Activated CD8-positive, alpha-beta memory T cell treated with anti-CD3 and anti-CD28 coated beads, Interleukin-2, amount 10 ng/mL, durations not matched to agents 7 days and 5 days (primary cell): ENCODE data around the gene ATP6AP1. TPM values are rescaled to one million over a fixed set of nuclear protein-coding genes. Genes with fewer than 3 reads are reported as not detected.

Experiments
- ATAC-seq: fragments of 150-1000 bp; cut with Tn5 transposase; one replicate; pipeline ENCODE4 v1.10.0; 2021; ENCODE audit warnings: moderate library complexity
- CTCF ChIA-PET: fragments of 350-600 bp; sonication (Branson Sonifier 250); formaldehyde crosslinking; loops from one replicate; lab custom pipeline; 2021; ENCODE audit warnings: antibody characterized with exemption; lab: Charles Lee
- DNase-seq: peaks from one replicate; pipeline ENCODE4 v3.0.0-alpha.2; 2020
- H3K27ac Mint-ChIP-seq: one replicate; pipeline ENCODE4 v1.8.0; 2021; ENCODE audit warnings: mild to moderate bottlenecking, mixed read lengths
- H3K27me3 Mint-ChIP-seq: one replicate; pipeline ENCODE4 v1.8.0; 2021; ENCODE audit warnings: mixed read lengths
- H3K36me3 Mint-ChIP-seq: one replicate; pipeline ENCODE4 v1.8.0; 2021; ENCODE audit warnings: mild to moderate bottlenecking, mixed read lengths
- H3K4me1 Mint-ChIP-seq: one replicate; pipeline ENCODE4 v1.8.0; 2021; ENCODE audit warnings: mixed read lengths
- H3K4me3 Mint-ChIP-seq: one replicate; pipeline ENCODE4 v1.8.0; 2021; ENCODE audit warnings: mild to moderate bottlenecking, moderate library complexity, mixed read lengths
- H3K9me3 Mint-ChIP-seq: one replicate; pipeline ENCODE4 v1.8.0; 2022; ENCODE audit warnings: low read depth, mixed read lengths
- total RNA-seq, 2 experiments: library from RNA; stranded (reverse); gene quantifications; one replicate each; pipeline ENCODE4 v1.2.3, GENCODE V29; 2021

ATP6AP1 gene
- total RNA-seq, 2 experiments from 2014 or later = 42.0 to 48.4 TPM

GRCh38 chrX:154457491-154458115 lies 29.1 kb downstream of the ATP6AP1 start:
- Mint-ChIP-seq H3K27me3 (no peaks in the 10 kb centered on the region), H3K27ac (peak overlapping the region; percentile 89), H3K4me3 (peak overlapping the region; percentile 89), H3K4me1 (peaks cover 15% of the 10 kb centered on the region), H3K36me3 (peaks cover 7% of the 10 kb centered on the region), H3K9me3 (no peaks in the 10 kb centered on the region)
- DNase-seq (peak; percentile 70), ATAC-seq (peak; percentile 75)
- CTCF ChIA-PET = interaction anchor here (1.6 kb wide), 1 partner anchor 19 kb away, joined by 4 read pairs; no protein-coding TSS in a partner anchor

- DNase-seq (peak; percentile 63), ATAC-seq (peak; percentile 80)
- CTCF ChIA-PET = interaction anchor here (1.4 to 1.6 kb wide), 2 partner anchors 19 to 32 kb away, joined by 4 read pairs; partner anchors contain the start of gene SLC10A3
- Mint-ChIP-seq H3K4me1 (peaks cover 15% of the 10 kb centered on the region), H3K4me3 (peak within 1 kb of the TSS; percentile 89), H3K27me3 (no peaks in the 10 kb centered on the region), H3K36me3 (peaks cover 7% of the 10 kb centered on the region), H3K9me3 (no peaks in the 10 kb centered on the region), H3K27ac (peak within 1 kb of the TSS; percentile 89)
Measured at GRCh38 chrX:154458116-154458953, 29.9 kb downstream of the ATP6AP1 start, which contains the start of gene PLXNA3. TSS of gene PLXNA3 (plus strand) at chrX:154458281. CDS start at chrX:154460184, 1,903 bp downstream.

GRCh38 chrX:154458954-154459778 lies 30.7 kb downstream of the ATP6AP1 start:
- Mint-ChIP-seq H3K4me1 (peaks cover 15% of the 10 kb centered on the region), H3K27ac (peak overlapping the region; percentile 68), H3K4me3 (peak overlapping the region; percentile 77), H3K9me3 (no peaks in the 10 kb centered on the region), H3K27me3 (no peaks in the 10 kb centered on the region), H3K36me3 (peaks cover 7% of the 10 kb centered on the region)
- CTCF ChIA-PET = interaction anchor here (1.4 to 1.6 kb wide), 2 partner anchors 18 to 31 kb away, joined by 4 read pairs; partner anchors contain the start of gene SLC10A3
- DNase-seq (no peak), ATAC-seq (peak; percentile 50)

GRCh38 chrX:154459832-154460231 lies 31.4 kb downstream of the ATP6AP1 start:
- ATAC-seq (no peak), DNase-seq (no peak)
- peaks cover 2% of the 10 kb centered on the region for H3K36me3 Mint-ChIP-seq
- H3K27ac Mint-ChIP-seq = no peak overlapping the region
- H3K4me1 Mint-ChIP-seq = peaks cover 15% of the 10 kb centered on the region
- CTCF ChIA-PET = interaction anchor here (1.4 kb wide), 1 partner anchor 31 kb away, joined by 4 read pairs; the partner anchor contains the start of gene SLC10A3
- H3K27me3 Mint-ChIP-seq = no peaks in the 10 kb centered on the region
- H3K4me3 Mint-ChIP-seq = peak overlapping the region; percentile 77
- no peaks in the 10 kb centered on the region for H3K9me3 Mint-ChIP-seq

- Mint-ChIP-seq H3K27me3 (no peaks in the 10 kb centered on the region), H3K4me1 (peaks cover 15% of the 10 kb centered on the region), H3K4me3 (no peak overlapping the region), H3K27ac (no peak overlapping the region), H3K9me3 (no peaks in the 10 kb centered on the region), H3K36me3 (peaks cover 2% of the 10 kb centered on the region)
- CTCF ChIA-PET = interaction anchor here (1.4 kb wide), 1 partner anchor 67 kb away, joined by 3 read pairs; no protein-coding TSS in a partner anchor
- no peak for ATAC-seq
- DNase-seq = no peak
Measured at GRCh38 chrX:154460326-154460725, 31.8 kb downstream of the ATP6AP1 start.

GRCh38 chrX:154462396-154462795 lies 33.9 kb downstream of the ATP6AP1 start:
- Mint-ChIP-seq H3K4me3 (no peak overlapping the region), H3K4me1 (peaks cover 11% of the 10 kb centered on the region), H3K27me3 (no peaks in the 10 kb centered on the region), H3K36me3 (peaks cover 2% of the 10 kb centered on the region), H3K27ac (no peak overlapping the region), H3K9me3 (no peaks in the 10 kb centered on the region)
- ATAC-seq = no peak
- DNase-seq = no peak
- CTCF ChIA-PET = interaction anchor here (1.1 kb wide), 1 partner anchor 14 kb away, joined by 5 read pairs; no protein-coding TSS in a partner anchor

GRCh38 chrX:154463611-154464220 lies 35.2 kb downstream of the ATP6AP1 start:
- DNase-seq = no peak
- H3K27ac Mint-ChIP-seq = no peak overlapping the region
- H3K4me3 Mint-ChIP-seq = no peak overlapping the region
- H3K36me3 Mint-ChIP-seq = peaks cover 2% of the 10 kb centered on the region
- no peaks in the 10 kb centered on the region for H3K27me3 Mint-ChIP-seq
- CTCF ChIA-PET = no interaction called here
- H3K4me1 Mint-ChIP-seq = peaks cover 10% of the 10 kb centered on the region
- no peaks in the 10 kb centered on the region for H3K9me3 Mint-ChIP-seq
- ATAC-seq = no peak

- CTCF ChIA-PET = no interaction called here
- Mint-ChIP-seq H3K9me3 (no peaks in the 10 kb centered on the region), H3K27me3 (no peaks in the 10 kb centered on the region), H3K4me1 (peaks cover 6% of the 10 kb centered on the region), H3K4me3 (no peak overlapping the region), H3K27ac (no peak overlapping the region), H3K36me3 (peaks cover 2% of the 10 kb centered on the region)
- DNase-seq = no peak
- ATAC-seq = no peak
Measured at GRCh38 chrX:154464806-154465365, 36.4 kb downstream of the ATP6AP1 start.

GRCh38 chrX:154465601-154466000 lies 37.1 kb downstream of the ATP6AP1 start:
- no peak for ATAC-seq
- Mint-ChIP-seq H3K27me3 (no peaks in the 10 kb centered on the region), H3K9me3 (no peaks in the 10 kb centered on the region), H3K27ac (no peak overlapping the region), H3K4me3 (no peak overlapping the region), H3K4me1 (peaks cover 4% of the 10 kb centered on the region), H3K36me3 (peaks cover 4% of the 10 kb centered on the region)
- CTCF ChIA-PET = no interaction called here
- DNase-seq = no peak

GRCh38 chrX:154466036-154466435 lies 37.6 kb downstream of the ATP6AP1 start:
- Mint-ChIP-seq H3K4me3 (no peak overlapping the region), H3K27me3 (no peaks in the 10 kb centered on the region), H3K36me3 (peaks cover 3% of the 10 kb centered on the region), H3K9me3 (no peaks in the 10 kb centered on the region), H3K27ac (no peak overlapping the region), H3K4me1 (peaks cover 3% of the 10 kb centered on the region)
- DNase-seq (no peak), ATAC-seq (no peak)
- CTCF ChIA-PET = no interaction called here

GRCh38 chrX:154466907-154467306 lies 38.4 kb downstream of the ATP6AP1 start:
- Mint-ChIP-seq H3K4me1 (no peaks in the 10 kb centered on the region), H3K27ac (no peak overlapping the region), H3K9me3 (no peaks in the 10 kb centered on the region), H3K4me3 (no peak overlapping the region), H3K36me3 (peaks cover 3% of the 10 kb centered on the region), H3K27me3 (no peaks in the 10 kb centered on the region)
- DNase-seq (no peak), ATAC-seq (no peak)
- CTCF ChIA-PET = no interaction called here

GRCh38 chrX:154467556-154467955 lies 39.1 kb downstream of the ATP6AP1 start:
- Mint-ChIP-seq H3K9me3 (no peaks in the 10 kb centered on the region), H3K27me3 (no peaks in the 10 kb centered on the region), H3K4me3 (no peak overlapping the region), H3K4me1 (no peaks in the 10 kb centered on the region), H3K36me3 (peaks cover 3% of the 10 kb centered on the region), H3K27ac (no peak overlapping the region)
- CTCF ChIA-PET = no interaction called here
- ATAC-seq (no peak), DNase-seq (no peak)
